Keratinocyte (primary cell): ENCODE results near the gene ABI2. TPM values are rescaled to one million over a fixed set of nuclear protein-coding genes. Genes with fewer than 3 reads are reported as not detected.

ENCODE experiments used
- DNase-seq: peaks from one replicate; pipeline ENCODE4 v3.0.0-alpha.2; 2011; ENCODE audit warnings: low read depth, missing footprints, low spot score
- FAIRE-seq: peaks from 2 replicates; lab custom pipeline; 2011; peaks lifted over from hg19 to GRCh38; lab: Jason Lieb, UNC
- H2AFZ ChIP-seq: 2 replicates; pipeline ENCODE4 v1.6.0; 2012; ENCODE audit warnings: low read length, control low read depth, inconsistent platforms; ENCODE audit not compliant: control insufficient read depth
- H3K27ac ChIP-seq: 2 replicates; pipeline ENCODE4 v1.5.1; 2011; ENCODE audit warnings: low read length; ENCODE audit not compliant: control insufficient read depth, insufficient read depth
- H3K27me3 ChIP-seq: 3 replicates; pipeline ENCODE4 v1.6.0; 2011; ENCODE audit warnings: low read length; ENCODE audit not compliant: control insufficient read depth, insufficient read depth; ENCODE audit errors: extremely low read depth
- H3K36me3 ChIP-seq, 2 experiments: 2 replicates in 1 of 2; 3 replicates in 1 of 2; pipeline ENCODE4 v1.5.1; 2011; ENCODE audit warnings: low read length in 2 of 2, mild to moderate bottlenecking in 1 of 2; ENCODE audit not compliant: control insufficient read depth in 2 of 2, insufficient read depth in 2 of 2; ENCODE audit errors: extremely low read depth in 1 of 2
- H3K4me1 ChIP-seq: 3 replicates; pipeline ENCODE4 v1.5.1; 2011; ENCODE audit warnings: low read length; ENCODE audit not compliant: control insufficient read depth, insufficient read depth; ENCODE audit errors: extremely low read depth
- H3K4me2 ChIP-seq: 3 replicates; pipeline ENCODE4 v1.6.0; 2011; ENCODE audit warnings: low read depth, low read length; ENCODE audit not compliant: control insufficient read depth, insufficient read depth; ENCODE audit errors: extremely low read depth
- H3K4me3 ChIP-seq, 3 experiments: fragments of 200-600 bp in 1 of 3; sonication (generic) in 1 of 3; 2 replicates in 2 of 3; 3 replicates in 1 of 3; pipeline ENCODE4 v1.5.1; 2011 to 2016; ENCODE audit warnings: low read length in 3 of 3, mild to moderate bottlenecking in 3 of 3, control low read depth in 2 of 3, inconsistent platforms in 1 of 3, low read depth in 1 of 3, mixed read lengths in 1 of 3, mixed run types in 1 of 3, moderate library complexity in 1 of 3; ENCODE audit not compliant: control insufficient read depth in 2 of 3, insufficient read depth in 2 of 3; ENCODE audit errors: extremely low read depth in 1 of 3
- H3K79me2 ChIP-seq: 2 replicates; pipeline ENCODE4 v1.6.0; 2012; ENCODE audit warnings: low read length; ENCODE audit not compliant: control insufficient read depth, insufficient read depth
- H3K9ac ChIP-seq: 3 replicates; pipeline ENCODE4 v1.6.0; 2011; ENCODE audit warnings: low read length; ENCODE audit not compliant: control insufficient read depth, insufficient read depth; ENCODE audit errors: extremely low read depth
- H3K9me1 ChIP-seq: 3 replicates; pipeline ENCODE4 v1.6.0; 2011; ENCODE audit warnings: low read length; ENCODE audit not compliant: control insufficient read depth, insufficient read depth; ENCODE audit errors: extremely low read depth
- H3K9me3 ChIP-seq: 2 replicates; pipeline ENCODE4 v1.5.1; 2012; ENCODE audit warnings: low read depth, low read length; ENCODE audit not compliant: control insufficient read depth
- H4K20me1 ChIP-seq: 3 replicates; pipeline ENCODE4 v1.6.0; 2011; ENCODE audit warnings: low read length; ENCODE audit not compliant: control insufficient read depth, insufficient read depth; ENCODE audit errors: extremely low read depth
- CTCF ChIP-seq, 3 experiments: IDR thresholded peaks in 1 of 3; conservative IDR thresholded peaks in 1 of 3; optimal IDR thresholded peaks in 1 of 3; 2 replicates in 2 of 3; 3 replicates in 1 of 3; pipeline versions ENCODE3 to v1.5.1; 2011; ENCODE audit warnings: low read length in 3 of 3, mild to moderate bottlenecking in 3 of 3, moderate library complexity in 2 of 3, control low read depth in 1 of 3, inconsistent platforms in 1 of 3; ENCODE audit not compliant: insufficient read depth in 2 of 3; ENCODE audit errors: extremely low read depth in 1 of 3
- EZH2 ChIP-seq: IDR thresholded peaks from one replicate; pipeline ENCODE4 v1.6.1; 2012; ENCODE audit warnings: inconsistent platforms, mild to moderate bottlenecking, low read length, moderate library complexity
- dilution Hi-C: fragments of 300-500 bp; cut with MboI; formaldehyde crosslinking; loops from one replicate; pipeline ENCODE4 v1.7.0; 2020; ENCODE audit warnings: low sequenced_read_pairs; ENCODE audit not compliant: extremely low pct_ligation_motif_present
- polyA plus RNA-seq, 5 experiments: library from polyadenylated mRNA; depleted of rRNA in 3 of 5; stranded (reverse) in 3 of 5; stranded (forward) in 1 of 5; unstranded in 1 of 5; fragments of >200 nt; gene quantifications; 1 replicate in 1 of 5; 2 replicates in 3 of 5; 3 replicates in 1 of 5; pipeline versions ENCODE4 v1.2.1 to v1.2.3, GENCODE V29; 2011 to 2012; ENCODE audit warnings: missing spikeins in 2 of 5, low read depth in 1 of 5, low replicate concordance in 1 of 5

ABI2 gene
- polyA plus RNA-seq, 1 donor (not counting 4 experiments of a cell fraction or from before 2014, with no cell fraction given): 12.9 TPM

- Histone ChIP-seq H3K9me1 (no peaks in the 10 kb centered on the region), H3K4me2 (no peak overlapping the region), H3K4me3 (no peak overlapping the region), H3K79me2 (no peaks in the 10 kb centered on the region), H3K27me3 (no peaks in the 10 kb centered on the region), H2AFZ (no peak overlapping the region), H3K9me3 (no peaks in the 10 kb centered on the region), H3K4me1 (no peaks in the 10 kb centered on the region), H3K9ac (no peak overlapping the region), H4K20me1 (no peaks in the 10 kb centered on the region), H3K36me3 (no peaks in the 10 kb centered on the region), H3K27ac (no peak overlapping the region)
- dilution Hi-C loops: no loop called here
- no peak for DNase-seq
- FAIRE-seq: no peak
- TF ChIP-seq EZH2: no peak
- TF ChIP-seq CTCF (optimal IDR thresholded peaks at IDR 0.05 in 1 of 3, IDR thresholded peaks at IDR 0.05 in 1 of 3, conservative IDR thresholded peaks at IDR 0.05 in 1 of 3; ENCODE audit: extremely low read depth in 1 of 3, insufficient read depth in 2 of 3, low read length in 3 of 3): no peak
Measured at GRCh38 chr2:203463266-203463678, 135.1 kb downstream of the ABI2 start.

- TF ChIP-seq EZH2: no peak
- TF ChIP-seq CTCF (optimal IDR thresholded peaks at IDR 0.05 in 1 of 3, IDR thresholded peaks at IDR 0.05 in 1 of 3, conservative IDR thresholded peaks at IDR 0.05 in 1 of 3; ENCODE audit: extremely low read depth in 1 of 3, insufficient read depth in 2 of 3, low read length in 3 of 3): no peak
- H3K27me3 ChIP-seq: no peaks in the 10 kb centered on the region
- H3K4me2 ChIP-seq: no peak overlapping the region
- H4K20me1 ChIP-seq: no peaks in the 10 kb centered on the region
- H3K9me3 ChIP-seq: no peaks in the 10 kb centered on the region
- no peak overlapping the region for H3K27ac ChIP-seq
- no peak overlapping the region for H3K9ac ChIP-seq
- no peak overlapping the region for H3K4me3 ChIP-seq
- dilution Hi-C loops: no loop called here
- FAIRE-seq (no peak), DNase-seq (no peak)
- no peaks in the 10 kb centered on the region for H3K79me2 ChIP-seq
- H3K4me1 ChIP-seq: no peaks in the 10 kb centered on the region
- no peak overlapping the region for H2AFZ ChIP-seq
- no peaks in the 10 kb centered on the region for H3K36me3 ChIP-seq
- H3K9me1 ChIP-seq: no peaks in the 10 kb centered on the region
Measured at GRCh38 chr2:203469546-203469945, 141.4 kb downstream of the ABI2 start.
